SK-N-SH (cell line): ENCODE measurements around the gene ABLIM2. TPM values are rescaled to one million over a fixed set of nuclear protein-coding genes. Genes with fewer than 3 reads are reported as not detected.
A peak's percentile ranks its signal among the peaks of the same experiment; 100 is the strongest.

Source experiments
- CTCF ChIA-PET: fragments of 300-600, 350-600 bp; formaldehyde crosslinking; extraction: SDS; loops from one replicate; lab custom pipeline; 2021; lab: Yijun Ruan, JAX
- POLR2A ChIA-PET: fragments of 350-600 bp; sonication (Branson Sonifier 250); formaldehyde crosslinking; extraction: SDS; loops from one replicate; lab custom pipeline; 2020; ENCODE audit warnings: antibody characterized with exemption, inconsistent platforms; lab: Yijun Ruan, JAX
- DNase-seq: peaks from one replicate; pipeline ENCODE4 v3.0.0; 2012
- H2AFZ ChIP-seq: fragments of 200-600 bp; sonication (generic); 2 replicates; pipeline ENCODE4 v1.8.1; 2016; ENCODE audit warnings: antibody characterized with exemption, mild to moderate bottlenecking, low read depth
- H3F3A ChIP-seq: fragments of 200-600 bp; sonication (generic); replicated peaks from 2 replicates; pipeline ENCODE3; 2016; ENCODE audit warnings: antibody characterized with exemption, mild to moderate bottlenecking; ENCODE audit not compliant: insufficient read depth
- H3K27ac ChIP-seq, 2 experiments: fragments of 200-500 bp in 1 of 2; fragments of 200-600 bp in 1 of 2; sonication (Bioruptor generic) in 1 of 2; sonication (generic), shearing (Covaris generic) in 1 of 2; 2 replicates each; pipeline versions ENCODE4 v1.5.1 to v1.6.1; 2014 to 2016; ENCODE audit warnings: low read depth in 2 of 2, inconsistent platforms in 1 of 2, low read length in 1 of 2, mild to moderate bottlenecking in 1 of 2, mixed read lengths in 1 of 2
- H3K27me3 ChIP-seq: fragments of 200-600 bp; sonication (generic), shearing (Covaris generic); 2 replicates; pipeline ENCODE4 v1.6.1; 2016; ENCODE audit warnings: mixed run types; ENCODE audit not compliant: insufficient read depth
- H3K36me3 ChIP-seq, 2 experiments: fragments of 200-500 bp in 1 of 2; fragments of 200-600 bp in 1 of 2; sonication (Bioruptor generic) in 1 of 2; sonication (generic) in 1 of 2; replicated peaks in 1 of 2; 2 replicates each; pipeline versions ENCODE3 to v1.5.1; 2014 to 2016; ENCODE audit warnings: low read length in 1 of 2, mild to moderate bottlenecking in 1 of 2; ENCODE audit not compliant: insufficient read depth in 2 of 2, control insufficient read depth in 1 of 2
- H3K4me1 ChIP-seq, 2 experiments: fragments of 200-500 bp in 1 of 2; fragments of 200-600 bp in 1 of 2; sonication (Bioruptor generic) in 1 of 2; sonication (generic), shearing (Covaris generic) in 1 of 2; 2 replicates each; pipeline versions ENCODE4 v1.5.1 to v1.6.1; 2014 to 2016; ENCODE audit warnings: low read depth in 1 of 2, low read length in 1 of 2, mixed run types in 1 of 2; ENCODE audit not compliant: insufficient read depth in 2 of 2, control insufficient read depth in 1 of 2
- H3K4me2 ChIP-seq: fragments of 200-600 bp; sonication (generic), shearing (Covaris generic); 2 replicates; pipeline ENCODE4 v1.6.1; 2017; ENCODE audit warnings: mixed run types
- H3K4me3 ChIP-seq, 2 experiments: fragments of 200-500 bp in 1 of 2; fragments of 200-600 bp in 1 of 2; sonication (Bioruptor generic) in 1 of 2; sonication (generic), shearing (Covaris generic) in 1 of 2; 2 replicates each; pipeline versions ENCODE4 v1.5.1 to v1.8.1; 2014 to 2016; ENCODE audit warnings: low read depth in 2 of 2, inconsistent platforms in 1 of 2, low read length in 1 of 2, mild to moderate bottlenecking in 1 of 2, mixed read lengths in 1 of 2, moderate library complexity in 1 of 2
- H3K79me2 ChIP-seq: fragments of 200-600 bp; sonication (generic); 2 replicates; pipeline ENCODE4 v1.8.1; 2017; ENCODE audit warnings: mild to moderate bottlenecking; ENCODE audit not compliant: insufficient read depth
- H3K9ac ChIP-seq: fragments of 200-600 bp; sonication (generic); 2 replicates; pipeline ENCODE4 v1.6.1; 2017; ENCODE audit warnings: mixed run types
- H3K9me2 ChIP-seq: fragments of 200-600 bp; sonication (generic); 2 replicates; pipeline ENCODE4 v1.6.1; 2017; ENCODE audit warnings: mixed run types
- H3K9me3 ChIP-seq: fragments of 200-600 bp; sonication (generic); 2 replicates; pipeline ENCODE4 v1.6.1; 2017; ENCODE audit warnings: mixed run types, mild to moderate bottlenecking, moderate library complexity
- H4K20me1 ChIP-seq: fragments of 200-600 bp; sonication (generic); 2 replicates; pipeline ENCODE4 v1.6.1; 2017; ENCODE audit warnings: mild to moderate bottlenecking, mixed run types; ENCODE audit not compliant: insufficient read depth
- CHD2 ChIP-seq: fragments of 150-350 bp; IDR thresholded peaks from 2 replicates; pipeline ENCODE4 v1.6.1; 2018; ENCODE audit warnings: low read length; ENCODE audit not compliant: partially characterized antibody
- ELF1 ChIP-seq: IDR thresholded peaks from 2 replicates; pipeline ENCODE4 v1.4.0; 2012
- EP300 ChIP-seq, 2 experiments: IDR thresholded peaks; 2 replicates each; pipeline versions ENCODE4 v1.4.0 to v1.6.1; 2012; ENCODE audit warnings: borderline replicate concordance in 1 of 2, low read depth in 1 of 2, low read length in 1 of 2
- FOXJ3 ChIP-seq: sonication (generic); formaldehyde crosslinking; IDR thresholded peaks from 2 replicates; pipeline ENCODE4 v1.5.1; 2020; ENCODE audit warnings: mild to moderate bottlenecking, missing genetic modification reagents
- FOXM1 ChIP-seq: IDR thresholded peaks from 2 replicates; pipeline ENCODE4 v1.4.0; 2012; ENCODE audit warnings: low read depth, mild to moderate bottlenecking
- GABPA ChIP-seq: IDR thresholded peaks from 2 replicates; pipeline ENCODE4 v1.4.0; 2012; ENCODE audit warnings: low read depth, mild to moderate bottlenecking
- GATA2 ChIP-seq: sonication (generic); formaldehyde crosslinking; IDR thresholded peaks from 2 replicates; pipeline ENCODE4 v1.5.0; 2020; ENCODE audit warnings: mild to moderate bottlenecking, missing genetic modification reagents
- JUND ChIP-seq: IDR thresholded peaks from 2 replicates; pipeline ENCODE4 v1.4.0; 2012
- MAX ChIP-seq: IDR thresholded peaks from 2 replicates; pipeline ENCODE4 v1.4.0; 2012; ENCODE audit warnings: low read depth
- MXI1 ChIP-seq: IDR thresholded peaks from 2 replicates; pipeline ENCODE4 v1.6.1; 2012; ENCODE audit warnings: mild to moderate bottlenecking, low read depth, low read length, improper control_type of control experiment
- NFIC ChIP-seq: IDR thresholded peaks from 2 replicates; pipeline ENCODE4 v1.4.0; 2012; ENCODE audit warnings: borderline replicate concordance
- NRF1 ChIP-seq: IDR thresholded peaks from 2 replicates; pipeline ENCODE4 v1.6.1; 2012; ENCODE audit warnings: low read depth, mild to moderate bottlenecking, low read length
- PBX3 ChIP-seq: IDR thresholded peaks from 2 replicates; pipeline ENCODE4; 2012
- POLR2AphosphoS5 ChIP-seq: IDR thresholded peaks from 2 replicates; pipeline ENCODE4 v1.6.1; 2012; ENCODE audit warnings: low read depth, low read length
- RAD21 ChIP-seq: IDR thresholded peaks from 2 replicates; pipeline ENCODE4 v1.6.1; 2012; ENCODE audit warnings: mild to moderate bottlenecking, low read length
- RCOR1 ChIP-seq: fragments of 150-350 bp; IDR thresholded peaks from 2 replicates; pipeline ENCODE4 v1.6.1; 2017; ENCODE audit warnings: antibody characterized with exemption, low read length
- SIN3A ChIP-seq: IDR thresholded peaks from 2 replicates; pipeline ENCODE4 v1.6.1; 2012; ENCODE audit warnings: low read depth, mild to moderate bottlenecking, low read length, moderate library complexity, borderline replicate concordance
- TAF1 ChIP-seq: IDR thresholded peaks from 2 replicates; pipeline ENCODE4 v1.6.1; 2012; ENCODE audit warnings: low read depth, mild to moderate bottlenecking, low read length, moderate library complexity, borderline replicate concordance
- TCF12 ChIP-seq: IDR thresholded peaks from 2 replicates; pipeline ENCODE4 v1.4.0; 2012
- TEAD4 ChIP-seq: IDR thresholded peaks from 2 replicates; pipeline ENCODE4 v1.4.0; 2012; ENCODE audit warnings: mild to moderate bottlenecking, borderline replicate concordance; ENCODE audit not compliant: insufficient read depth
- ZBTB33 ChIP-seq: IDR thresholded peaks from 2 replicates; pipeline ENCODE4 v1.4.0; 2012; ENCODE audit warnings: low read depth, borderline replicate concordance
- WGBS: methylation state at CpG from one replicate; pipeline ENCODE4 v1.1.6; 2017; ENCODE audit warnings: low lambda C conversion rate; 5-methylcytosine and 5-hydroxymethylcytosine counted together
- polyA plus RNA-seq, 3 experiments: library from polyadenylated mRNA; depleted of rRNA; stranded (reverse); fragments of >200 nt; gene quantifications; 2 replicates each; pipeline ENCODE4 v1.2.3, GENCODE V29; 2012

ABLIM2 gene
- polyA plus RNA-seq, 1 of the 3 experiments (the other 2 are of a cell fraction), result 0.53 TPM

- no peaks in the 10 kb centered on the region for H3K79me2 ChIP-seq
- no peaks in the 10 kb centered on the region for H3F3A ChIP-seq
- no peaks in the 10 kb centered on the region for H4K20me1 ChIP-seq
- no peaks in the 10 kb centered on the region for H3K9me2 ChIP-seq
- H2AFZ ChIP-seq, result peak within 1 kb of the TSS; percentile 94
- ChIA-PET POLR2A (interaction anchor here (1.0 to 1.2 kb wide), 3 partner anchors 20 to 58 kb away, joined by 3 to 5 read pairs (median 4); no protein-coding TSS in a partner anchor), CTCF (interaction anchor here (0.6 to 4.7 kb wide), 11 partner anchors 9 to 434 kb away, joined by 3 to 29 read pairs (median 4); no protein-coding TSS in a partner anchor)
- 26% methylated on average over 7 of the region's 32 CpGs for WGBS
- TF ChIP-seq EP300 (IDR thresholded peaks at IDR 0.05; ENCODE audit: borderline replicate concordance in 1 of 2, low read depth in 1 of 2, low read length in 1 of 2), result peak in 1 of 2 experiments; percentile 68; a peak in 2 of 4 replicates
- no peak for TF ChIP-seq FOXM1
- TF ChIP-seq NFIC, result peak; percentile 67
- TF ChIP-seq RCOR1, result peak; percentile 62; the same call in 1 of the 2 replicates
- TF ChIP-seq TCF12, result peak; percentile 62; the same call in 1 of the 2 replicates
- no peak; the same call in 1 of the 2 replicates for TF ChIP-seq SIN3A
- peak; percentile 74 for TF ChIP-seq MXI1
- TF ChIP-seq NRF1, result no peak
- TF ChIP-seq GABPA, result peak; percentile 51
- TF ChIP-seq JUND, result no peak
- no peak for TF ChIP-seq ZBTB33
- TF ChIP-seq FOXJ3 (CRISPR knock-in tag), result peak; percentile 85; the same call in 1 of the 2 replicates
- TF ChIP-seq CHD2, result peak; percentile 78
- peak; percentile 25; the same call in 1 of the 2 replicates for TF ChIP-seq GATA2 (CRISPR knock-in tag)
- peak; percentile 55 for TF ChIP-seq POLR2AphosphoS5
- TF ChIP-seq ELF1, result peak; percentile 44; the same call in 1 of the 2 replicates
- TF ChIP-seq MAX, result no peak
- no peak for TF ChIP-seq TEAD4
- TF ChIP-seq RAD21, result no peak
- TF ChIP-seq PBX3, result no peak
- 0 out of 2 replicates have a peak, but pooled peaks have one; percentile 31 for TF ChIP-seq TAF1
- H3K36me3 ChIP-seq, result no peaks in the 10 kb centered on the region
- no peaks in the 10 kb centered on the region for H3K27me3 ChIP-seq
- peak within 1 kb of the TSS; percentile 90 for H3K4me2 ChIP-seq
- H3K9me3 ChIP-seq, result no peaks in the 10 kb centered on the region
- peak within 1 kb of the TSS in 1 of 2 experiments; percentile 90; a peak in 2 of 4 replicates for H3K27ac ChIP-seq
- DNase-seq, result peak; percentile 97
- peak within 1 kb of the TSS; percentile 69 for H3K9ac ChIP-seq
- peaks cover 13 to 59% of the 10 kb centered on the region in 2 experiments; a peak in 2 of 4 replicates for H3K4me1 ChIP-seq
- H3K4me3 ChIP-seq, result peak within 1 kb of the TSS; percentile 48 to 57
These were observed 40.4 kb upstream of the ABLIM2 start, which contains the start of gene SH3TC1 for GRCh38 chr4:8198906-8199593. TSS of gene SH3TC1 (plus strand) at chr4:8199290. CDS start at chr4:8205195, 5,905 bp downstream.
